Mononuclear cell (primary cell): ENCODE data around the gene HOXA9. TPM values are rescaled to one million over a fixed set of nuclear protein-coding genes. Genes with fewer than 3 reads are reported as not detected.

Experiments used
- H3K27me3 ChIP-seq: 2 replicates; pipeline ENCODE4 v1.6.0; 2011; ENCODE audit warnings: low read length, control low read depth; ENCODE audit not compliant: insufficient read depth
- H3K4me1 ChIP-seq: 2 replicates; pipeline ENCODE4 v1.5.1; 2011; ENCODE audit warnings: mild to moderate bottlenecking, low read length, control low read depth; ENCODE audit not compliant: insufficient read depth
- H3K4me3 ChIP-seq: 2 replicates; pipeline ENCODE4 v1.5.1; 2011; ENCODE audit warnings: mild to moderate bottlenecking, low read length, moderate library complexity
- H3K9me3 ChIP-seq: 2 replicates; pipeline ENCODE4 v1.5.1; 2011; ENCODE audit warnings: low read depth, mild to moderate bottlenecking, control low read depth, low read length
- total RNA-seq: library from RNA; depleted of rRNA; stranded (reverse); fragments of >200 nt; gene quantifications from one replicate; pipeline ENCODE4 v1.2.3, GENCODE V29; 2012

HOXA9 gene
- total RNA-seq, 1 donor, result 0.52 TPM

DNA sequence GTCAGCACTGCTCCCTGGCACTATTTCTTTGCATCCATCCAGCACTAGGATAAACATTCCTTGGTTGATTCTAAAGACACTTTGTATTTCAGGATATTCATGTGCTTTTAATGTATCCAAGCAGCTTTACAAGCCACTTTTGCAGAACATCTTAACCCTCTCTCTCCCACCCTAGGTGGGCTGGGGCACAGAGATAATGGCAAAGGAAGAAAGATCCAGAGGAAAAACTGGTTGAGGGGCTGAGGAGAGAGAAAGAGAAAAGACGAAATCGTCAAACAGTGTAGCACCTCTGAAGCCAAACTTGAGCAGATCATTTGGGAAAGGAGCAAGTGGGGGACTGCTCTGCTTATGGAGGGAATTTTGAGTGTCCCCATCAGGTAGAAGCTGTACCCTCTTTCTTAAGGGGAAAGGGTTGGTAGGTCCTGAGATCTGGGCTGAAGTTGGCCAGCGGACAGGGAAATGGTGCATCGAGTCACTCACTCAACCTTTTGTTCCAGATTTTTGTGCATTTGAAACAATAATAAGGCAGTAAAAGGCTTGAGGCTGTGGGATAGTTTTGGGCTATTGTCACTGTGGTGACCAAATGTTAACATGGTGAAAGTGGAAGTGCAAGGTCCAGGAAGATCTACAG, 38.7 kb upstream of the HOXA9 start:
- Histone ChIP-seq H3K4me1 (peaks cover 40% of the 10 kb centered on the region), H3K27me3 (peaks cover 92% of the 10 kb centered on the region), H3K4me3 (no peak overlapping the region), H3K9me3 (no peaks in the 10 kb centered on the region)

DNA sequence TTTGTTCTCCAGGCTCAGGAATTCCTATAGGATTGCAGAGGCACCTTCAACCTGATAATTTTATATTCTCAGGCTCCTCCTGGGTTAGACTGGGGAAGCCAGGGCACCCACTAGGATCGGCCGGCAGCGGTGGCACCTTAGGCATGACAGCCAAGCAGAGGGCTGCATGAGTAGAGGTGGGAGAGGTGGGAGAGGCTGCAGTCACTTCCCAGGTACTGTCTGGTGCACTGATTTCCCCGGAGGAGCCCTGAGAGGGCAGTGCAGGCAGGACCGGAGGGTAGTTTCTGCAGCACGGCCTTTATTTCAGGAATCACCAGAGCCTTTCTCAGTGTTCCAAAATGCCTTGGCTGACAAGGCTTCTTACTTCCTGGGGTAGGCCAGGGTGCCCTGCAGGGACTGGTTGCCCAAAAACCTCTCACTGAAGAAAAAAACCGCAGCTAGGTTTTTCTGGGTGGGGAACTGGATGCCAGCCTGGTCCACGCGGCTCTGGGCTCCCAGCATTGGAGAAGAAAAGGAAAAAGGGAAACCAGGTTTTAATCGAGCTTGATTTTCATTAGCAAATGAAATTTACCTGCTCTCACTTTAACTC, 38.1 kb upstream of the HOXA9 start:
- H3K4me1 ChIP-seq, result peaks cover 44% of the 10 kb centered on the region
- peaks cover 92% of the 10 kb centered on the region for H3K27me3 ChIP-seq
- H3K9me3 ChIP-seq, result no peaks in the 10 kb centered on the region
- no peak overlapping the region for H3K4me3 ChIP-seq

DNA sequence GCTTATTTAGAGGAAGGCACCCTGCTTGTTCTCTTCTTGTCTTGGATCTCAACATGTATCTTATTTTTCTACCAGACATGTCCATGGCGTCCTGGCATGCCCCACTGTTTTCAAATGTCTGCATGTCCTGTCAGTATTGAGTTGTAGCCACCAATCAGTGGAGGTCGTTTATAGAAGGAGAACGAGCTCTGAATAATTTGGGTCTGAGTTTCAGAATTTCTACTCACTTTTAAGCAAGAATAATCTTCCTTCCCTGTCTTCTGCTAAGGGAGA, 37.5 kb upstream of the HOXA9 start:
- Histone ChIP-seq H3K4me1 (peaks cover 44% of the 10 kb centered on the region), H3K9me3 (no peaks in the 10 kb centered on the region), H3K4me3 (no peak overlapping the region), H3K27me3 (peaks cover 92% of the 10 kb centered on the region)

DNA sequence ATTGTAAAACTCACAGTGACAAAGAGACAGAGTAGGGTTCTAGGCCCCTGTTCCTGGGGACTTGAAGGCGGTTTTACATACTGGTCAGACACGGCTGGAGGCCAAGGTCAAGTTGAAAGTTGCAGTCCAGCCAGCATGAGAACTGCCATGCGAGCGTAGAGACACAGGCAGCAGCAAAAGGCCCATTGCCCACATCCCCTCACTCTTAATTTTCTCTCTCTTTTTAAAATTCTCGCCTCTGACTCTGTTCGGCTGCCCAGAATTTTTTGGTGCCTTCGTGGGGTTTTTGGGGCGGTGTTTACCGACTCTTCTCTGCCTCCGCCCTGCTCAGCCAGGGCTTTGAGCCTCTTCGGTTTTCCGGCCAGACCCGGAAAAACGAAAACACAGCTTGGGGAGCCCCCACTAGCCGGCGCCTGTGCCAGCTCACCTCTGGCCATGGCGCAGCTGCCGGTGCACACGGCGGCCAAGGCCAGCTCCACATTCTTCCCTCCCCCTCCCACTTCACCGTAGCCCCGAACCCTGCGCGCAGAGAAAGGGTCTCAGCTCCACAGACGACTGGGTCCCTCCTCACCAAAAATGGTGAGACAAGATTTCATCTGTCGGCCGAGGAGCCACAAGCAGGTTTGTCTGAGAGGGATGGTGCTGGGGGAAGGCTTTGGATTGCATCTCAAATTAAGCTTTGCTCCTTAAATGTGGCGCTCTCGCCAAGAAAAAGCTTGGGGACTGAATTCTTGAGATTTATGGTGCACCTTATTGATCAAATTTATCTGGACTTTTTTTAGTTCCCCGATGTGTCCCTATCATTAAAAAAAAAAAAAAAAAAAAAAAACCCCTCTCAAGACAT, 36.9 kb upstream of the HOXA9 start:
- peaks cover 92% of the 10 kb centered on the region for H3K27me3 ChIP-seq
- H3K4me1 ChIP-seq, result peaks cover 44% of the 10 kb centered on the region
- no peak overlapping the region for H3K4me3 ChIP-seq
- no peaks in the 10 kb centered on the region for H3K9me3 ChIP-seq

DNA sequence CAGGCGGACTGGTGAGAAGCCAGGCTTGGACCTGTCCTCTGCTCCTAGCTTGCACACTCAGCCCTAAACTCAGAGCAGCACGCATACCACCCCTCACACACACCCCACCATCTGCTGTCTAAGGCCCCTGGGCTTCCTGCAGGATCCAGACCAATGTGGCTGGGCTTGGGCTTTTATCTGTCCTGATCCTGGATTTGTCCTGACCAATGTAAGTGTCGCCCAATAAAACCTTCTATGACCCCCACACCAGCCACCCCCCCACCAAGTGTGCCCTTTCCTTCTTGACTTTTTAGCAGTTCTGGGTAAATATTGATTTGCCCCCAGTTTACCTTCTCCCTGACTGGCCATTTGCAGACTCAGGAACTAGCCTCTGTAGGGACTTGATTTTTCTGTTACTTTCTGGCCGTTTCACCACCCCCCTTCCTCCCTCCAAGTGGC, 36.3 kb upstream of the HOXA9 start:
- peaks cover 92% of the 10 kb centered on the region for H3K27me3 ChIP-seq
- no peaks in the 10 kb centered on the region for H3K9me3 ChIP-seq
- peaks cover 44% of the 10 kb centered on the region for H3K4me1 ChIP-seq
- no peak overlapping the region for H3K4me3 ChIP-seq

DNA sequence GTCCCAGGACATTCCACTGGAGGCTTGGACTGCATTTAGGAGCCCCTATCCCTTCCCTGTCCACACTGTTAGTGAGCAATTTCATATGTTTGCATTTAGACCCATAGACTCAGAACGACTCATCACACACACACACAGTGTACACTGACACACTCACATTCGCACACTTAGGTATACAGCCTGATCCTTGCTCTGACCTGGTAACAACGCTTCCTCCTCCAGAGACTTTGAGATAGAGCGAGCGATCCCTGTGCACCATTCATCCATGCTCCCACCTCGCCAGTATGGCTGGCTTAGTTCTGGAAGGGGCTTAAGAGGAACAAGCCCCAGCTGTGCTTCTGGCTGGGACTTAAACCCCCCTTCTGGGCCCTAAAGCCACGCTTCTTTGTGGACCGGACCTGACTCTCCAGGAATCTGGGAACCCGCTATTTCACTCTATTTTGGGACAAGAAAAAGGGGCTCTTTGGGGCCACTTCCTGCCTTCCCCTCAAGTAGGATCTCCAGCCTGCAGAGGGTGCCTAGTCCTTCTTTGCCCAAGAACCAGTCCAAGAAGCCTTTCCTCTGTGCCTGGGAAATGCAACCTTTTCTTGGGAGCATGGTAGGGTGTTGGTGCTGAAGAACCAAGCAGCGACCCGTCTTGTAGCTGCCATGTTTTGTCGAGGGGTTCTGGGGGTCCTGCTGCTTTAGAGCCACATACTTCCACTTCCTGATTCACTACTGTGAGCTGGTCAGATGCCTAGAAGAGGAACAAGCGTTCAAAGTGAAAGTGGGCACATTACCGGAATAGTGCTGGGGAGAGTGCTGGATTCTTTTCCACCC, 35.6 kb upstream of the HOXA9 start:
- H3K4me3 ChIP-seq, result no peak overlapping the region

DNA sequence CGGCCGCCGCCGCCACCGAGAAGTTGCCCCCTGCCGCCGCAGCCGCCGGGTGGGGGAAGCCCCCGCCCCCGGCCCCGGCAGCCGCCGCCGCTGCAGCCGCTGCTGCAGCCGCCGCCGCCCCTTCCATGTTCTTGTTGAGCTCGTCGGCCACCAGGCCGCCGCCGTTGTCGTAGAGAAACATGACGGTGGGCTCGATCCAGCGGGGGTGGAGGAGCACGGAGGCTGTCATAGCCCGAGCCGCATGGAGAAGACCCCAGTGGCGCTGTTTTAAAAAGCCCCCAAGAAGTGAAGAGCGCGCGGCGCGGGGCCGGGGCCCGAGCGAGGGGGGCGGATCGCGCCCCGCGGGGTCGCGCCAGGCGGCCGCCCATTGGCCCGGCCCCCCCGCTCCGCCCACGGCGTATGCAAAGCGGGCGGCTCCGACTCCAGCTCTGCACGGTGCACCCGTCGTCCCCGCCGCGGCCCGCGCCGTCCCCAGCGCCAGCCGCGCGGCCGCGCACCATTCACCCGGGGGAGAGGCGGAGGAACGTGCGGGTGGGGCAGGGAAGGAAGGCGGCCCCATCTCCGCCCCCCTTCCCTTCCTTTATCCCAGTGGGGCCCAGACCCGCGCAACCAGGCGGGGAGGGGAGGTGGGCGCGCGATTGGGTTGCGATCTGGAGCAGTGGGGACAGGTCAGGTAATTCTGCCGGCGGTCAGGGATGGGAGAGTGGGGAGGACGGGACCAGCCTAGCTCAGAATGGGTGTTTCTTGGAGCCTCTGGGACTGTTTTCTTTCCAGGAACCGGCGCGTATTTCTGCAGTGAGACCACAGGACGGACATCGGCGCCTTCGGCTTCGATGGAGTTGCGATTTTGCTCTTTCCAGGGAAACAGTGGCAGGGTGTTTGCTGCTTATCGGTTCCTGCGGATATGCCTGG, 34.8 kb upstream of the HOXA9 start, which contains the start of gene HOXA13:
TSS of gene HOXA13 (minus strand) at position 243 of the 912 bp plus-strand sequence. CDS start at position 229, 14 bp downstream.
- Histone ChIP-seq H3K4me1 (peaks cover 43% of the 10 kb centered on the region), H3K4me3 (no peak within 1 kb of the TSS), H3K27me3 (peaks cover 92% of the 10 kb centered on the region), H3K9me3 (no peaks in the 10 kb centered on the region)

More for the DNA sequence above, 35.6 kb upstream of the HOXA9 start:
- Histone ChIP-seq H3K9me3 (no peaks in the 10 kb centered on the region), H3K27me3 (peaks cover 92% of the 10 kb centered on the region), H3K4me1 (peaks cover 47% of the 10 kb centered on the region)

DNA sequence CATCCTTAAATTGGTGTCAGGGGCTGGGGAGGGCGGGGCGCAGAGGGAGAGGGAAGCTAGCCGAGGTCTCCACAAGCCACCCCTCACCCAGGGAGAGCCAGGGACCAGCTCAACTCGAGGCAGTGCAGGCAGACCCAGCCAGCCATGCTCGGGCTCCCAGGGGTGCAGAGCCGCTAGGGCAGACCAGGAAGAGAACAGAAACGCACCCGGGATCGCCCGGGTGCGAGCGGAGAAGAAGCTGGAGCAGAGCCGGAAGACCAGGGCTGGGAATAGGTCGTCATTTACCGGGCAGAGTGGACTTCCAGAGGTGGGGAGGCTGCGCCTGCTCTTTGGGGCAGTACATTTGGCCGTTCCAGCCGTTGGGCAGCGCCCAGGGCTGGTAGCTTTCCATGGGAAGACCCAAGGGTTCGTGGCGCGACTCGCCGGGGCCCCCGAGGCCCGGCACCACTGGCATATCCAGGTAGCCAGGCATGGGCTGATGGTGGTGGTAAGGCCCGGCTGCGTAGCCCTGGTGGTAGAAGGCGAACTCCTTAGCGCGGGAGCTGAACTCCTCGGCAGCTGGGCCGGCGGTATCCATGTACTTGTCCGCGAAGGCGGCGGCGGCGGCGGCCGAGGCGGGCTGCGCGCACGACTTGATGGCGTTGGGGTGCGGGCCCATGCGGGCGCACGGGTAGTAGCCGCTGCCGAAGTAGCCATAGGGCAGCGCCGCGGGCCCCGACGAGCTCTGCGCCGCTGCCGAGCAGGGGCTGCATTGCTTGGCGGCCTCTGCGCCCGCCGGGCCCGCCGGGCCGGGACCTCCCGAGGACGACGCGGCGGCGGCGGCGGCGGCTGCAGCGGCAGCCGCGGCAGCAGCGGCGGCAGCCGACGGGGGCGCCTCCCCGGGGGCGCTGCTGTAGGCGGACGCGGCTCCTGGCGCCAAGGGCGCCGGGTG, 33.8 kb upstream of the HOXA9 start:
- peaks cover 34% of the 10 kb centered on the region for H3K4me1 ChIP-seq
- H3K27me3 ChIP-seq, result peaks cover 92% of the 10 kb centered on the region
- no peaks in the 10 kb centered on the region for H3K9me3 ChIP-seq
- H3K4me3 ChIP-seq, result no peak overlapping the region

DNA sequence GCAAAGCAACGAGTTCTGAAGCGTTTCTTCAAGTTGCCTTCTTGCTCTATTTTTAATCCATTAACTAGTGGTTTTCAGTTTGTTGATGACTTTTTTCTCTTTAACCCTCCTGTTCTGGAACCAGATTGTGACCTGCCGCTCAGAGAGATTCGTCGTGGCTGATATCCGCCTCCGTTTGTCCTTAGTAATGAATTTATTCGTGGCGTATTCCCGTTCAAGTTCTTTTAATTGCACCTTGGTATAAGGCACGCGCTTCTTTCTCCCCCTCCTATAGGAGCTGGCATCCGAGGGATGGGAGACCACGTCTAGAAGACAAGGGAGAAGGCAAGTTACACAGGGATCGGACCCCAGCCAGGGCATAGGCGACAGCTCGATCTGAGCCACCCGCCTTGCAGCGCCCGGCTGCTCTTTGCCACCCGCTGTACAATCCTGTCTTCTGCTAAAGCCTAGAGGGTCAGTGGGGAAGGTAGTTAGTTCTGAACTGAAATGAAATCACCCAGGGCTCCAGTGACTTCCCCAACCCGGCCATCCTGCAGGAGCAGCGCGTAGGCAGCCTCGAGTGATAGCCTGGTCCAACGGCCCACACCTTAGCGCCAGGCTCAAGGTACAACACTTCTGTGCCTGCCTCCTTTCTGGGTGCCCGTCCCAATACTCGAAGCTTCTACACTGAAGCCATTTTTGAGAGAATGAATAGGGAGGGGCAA, 33.0 kb upstream of the HOXA9 start:
- Histone ChIP-seq H3K27me3 (peaks cover 92% of the 10 kb centered on the region), H3K4me3 (no peak overlapping the region), H3K4me1 (peaks cover 42% of the 10 kb centered on the region), H3K9me3 (no peaks in the 10 kb centered on the region)

DNA sequence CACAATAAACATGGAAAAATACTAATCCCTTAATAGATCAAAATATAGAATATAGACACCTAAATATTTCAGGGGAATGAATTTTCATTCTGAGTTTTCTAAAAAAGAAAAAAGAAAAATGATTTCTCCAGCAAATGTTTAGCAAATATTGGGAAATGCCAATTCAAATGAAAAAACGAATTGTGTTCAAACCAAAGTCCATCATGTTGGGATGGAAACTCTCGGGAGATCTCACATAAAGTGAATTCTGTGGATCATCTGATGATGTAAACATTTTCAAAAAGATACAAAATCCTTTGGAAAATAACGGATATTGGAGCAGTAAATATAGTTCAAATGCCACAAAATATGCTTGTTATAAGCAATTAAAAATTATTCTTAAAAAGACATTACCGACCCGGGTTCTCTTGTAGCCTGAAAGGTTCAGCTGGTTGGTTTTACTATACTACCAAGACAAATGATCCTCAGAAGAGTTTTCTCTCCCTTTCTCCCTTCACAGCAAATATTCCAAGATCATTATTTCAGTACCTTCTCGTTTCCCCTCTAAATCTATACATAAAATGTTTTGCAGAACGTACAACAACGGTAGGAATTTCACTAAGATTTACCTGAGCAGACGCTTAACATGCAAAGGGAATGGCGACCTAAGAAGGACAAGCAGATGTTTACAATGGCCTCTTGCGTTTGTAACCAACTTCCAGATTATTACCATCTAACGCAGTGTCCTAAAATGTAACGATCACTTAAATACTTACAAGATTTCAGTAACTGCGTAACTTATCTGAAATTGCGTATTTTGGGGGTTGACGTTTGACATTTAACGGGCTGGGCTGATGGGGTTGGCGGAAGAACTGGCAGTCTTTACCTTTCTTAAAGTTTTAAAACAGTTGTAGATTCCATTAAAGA, 32.1 kb upstream of the HOXA9 start:
- H3K4me1 ChIP-seq, result peaks cover 49% of the 10 kb centered on the region
- no peaks in the 10 kb centered on the region for H3K9me3 ChIP-seq
- peaks cover 90% of the 10 kb centered on the region for H3K27me3 ChIP-seq

DNA sequence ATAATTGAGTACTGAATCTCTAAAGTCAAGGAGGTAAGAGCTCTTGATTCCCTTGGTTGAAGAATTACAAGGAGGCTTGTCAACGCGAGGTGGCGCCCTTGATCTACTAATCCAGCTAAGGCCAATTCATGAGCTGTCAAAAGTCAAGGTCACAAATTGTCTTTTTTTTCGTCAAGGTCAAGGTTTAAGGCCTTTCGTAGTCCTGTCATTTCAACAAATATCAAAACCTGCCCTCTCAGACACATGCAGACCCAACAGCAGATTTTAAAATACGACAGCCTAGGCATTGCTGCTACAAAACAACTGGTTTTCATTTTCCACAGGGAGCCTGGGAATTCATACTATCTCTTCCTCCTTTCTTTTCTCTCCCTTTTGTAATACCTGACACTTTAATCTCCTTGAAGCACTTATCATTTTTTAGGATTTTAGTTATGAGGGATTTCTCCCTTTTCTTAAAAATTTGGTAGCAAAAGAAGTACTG, 31.0 kb upstream of the HOXA9 start:
- Histone ChIP-seq H3K9me3 (no peaks in the 10 kb centered on the region), H3K4me3 (no peak overlapping the region), H3K27me3 (peaks cover 90% of the 10 kb centered on the region), H3K4me1 (peaks cover 44% of the 10 kb centered on the region)

More for the DNA sequence above, 32.1 kb upstream of the HOXA9 start:
- no peak overlapping the region for H3K4me3 ChIP-seq
